Right lobe of liver (tissue), 4 donors: ENCODE data around the gene ACO1.

Source experiments
- CTCF ChIP-seq, 4 donors: fragments of 200-600 bp in 3 of 4; fragments of 450-650 bp in 1 of 4; IDR thresholded peaks; one replicate each; pipeline versions ENCODE4 v1.5.1 to v1.8.0; 2016 to 2022; ENCODE audit warnings: antibody characterized with exemption in 4 of 4, mild to moderate bottlenecking in 2 of 4
- POLR2A ChIP-seq: fragments of 450-650 bp; IDR thresholded peaks from one replicate; pipeline ENCODE4 v1.6.1; 2017; ENCODE audit warnings: antibody characterized with exemption, mild to moderate bottlenecking
- donor health status: DM: no; HTN: no; CAD: no.
- donor health status: DM: no; HTN: no; CAD: no.
- donor health status: DM: no; HTN: yes; CAD: no.

GRCh38 chr9:32385152-32385884, 875 bp downstream of the ACO1 start:
- TF ChIP-seq CTCF (IDR thresholded peaks at IDR 0.05) (no peak), POLR2A (no peak)
